ENCODE results near the gene PPP4R2. TPM values are rescaled to one million over a fixed set of nuclear protein-coding genes. Genes with fewer than 3 reads are reported as not detected.

PPP4R2 gene
- total and polyA plus RNA-seq, 2 donors (not counting 1 experiment from before 2014, with no cell fraction given) = 9.8 to 57.5 TPM

- TF ChIP-seq CTCF (IDR thresholded peaks at IDR 0.05) (no peak), EZH2 (IDR thresholded peaks at IDR 0.05; ENCODE audit: borderline replicate concordance, insufficient read depth, low read depth, low read length, poor library complexity, severe bottlenecking) (no peak)
- no peaks in the 10 kb centered on the region for H3K4me1 Mint-ChIP-seq
- no peak overlapping the region for H3K27ac ChIP-seq (ENCODE audit: low read length in 2 of 2)
- H3K79me2 ChIP-seq (ENCODE audit: control insufficient read depth, insufficient read depth, low read length) = no peaks in the 10 kb centered on the region
- H3K4me2 ChIP-seq (replicated peaks; ENCODE audit: low read depth, low read length, poor library complexity, severe bottlenecking) = no peak overlapping the region
- no peaks in the 10 kb centered on the region for H3K4me1 ChIP-seq (ENCODE audit: control insufficient read depth in 2 of 2, insufficient read depth in 2 of 2, low read length in 2 of 2)
- H3K9me3 Mint-ChIP-seq (ENCODE audit: insufficient read depth) = no peaks in the 10 kb centered on the region
- no peaks in the 10 kb centered on the region for H3K36me3 ChIP-seq (replicated peaks in 1 of 2; ENCODE audit: control extremely low read depth in 1 of 2, control insufficient read depth in 1 of 2, extremely low read depth in 1 of 2, insufficient read depth in 2 of 2, low read length in 1 of 2)
- H3K27me3 ChIP-seq (replicated peaks in 1 of 4; ENCODE audit: control extremely low read depth in 1 of 4, control insufficient read depth in 3 of 4, insufficient read depth in 4 of 4, low read length in 3 of 4) = peaks cover 0 to 4% (median 0%) of the 10 kb centered on the region in 4 experiments
- intact Hi-C loops (cut with micrococcal nuclease) = no loop called here
- peaks cover 6% of the 10 kb centered on the region for H3K27me3 Mint-ChIP-seq
- H4K20me1 ChIP-seq (ENCODE audit: control insufficient read depth, insufficient read depth, low read length, poor library complexity, severe bottlenecking) = no peaks in the 10 kb centered on the region
- H3K9me3 ChIP-seq (ENCODE audit: control extremely low read depth in 1 of 3, control insufficient read depth in 2 of 3, insufficient read depth in 1 of 3, low read length in 2 of 3) = peaks cover 0 to 3% (median 0%) of the 10 kb centered on the region in 3 donors
- no peak overlapping the region for H3K27ac Mint-ChIP-seq
- H3K4me3 Mint-ChIP-seq = no peak overlapping the region
- DNase-seq (no peak), ATAC-seq (ENCODE audit: low read depth) (no peak)
- H2AFZ ChIP-seq (ENCODE audit: insufficient read depth, low read depth, low read length, poor library complexity, severe bottlenecking) = no peak overlapping the region
- H3K4me3 ChIP-seq (ENCODE audit: control extremely low read depth in 1 of 5, extremely low read depth in 1 of 5, insufficient read depth in 1 of 5, low read depth in 2 of 5, low read length in 4 of 5) = no peak overlapping the region
- 100% methylated on average over 1 of the region's 2 CpGs for WGBS (ENCODE audit: insufficient coverage)
- ChIA-PET POLR2A (no interaction called here), CTCF (interaction anchor here (0.7 to 4.5 kb wide), 4 partner anchors 11 to 1187 kb away, joined by 3 to 44 read pairs (median 4); no protein-coding TSS in a partner anchor)
- no peak overlapping the region for H3K9ac ChIP-seq (ENCODE audit: low read length)
These were observed 105.3 kb downstream of the PPP4R2 start for GRCh38 chr3:73101881-73102280.

- Histone ChIP-seq H3K4me2 (replicated peaks; ENCODE audit: low read depth, low read length, poor library complexity, severe bottlenecking) (no peak overlapping the region), H3K79me2 (ENCODE audit: control insufficient read depth, insufficient read depth, low read length) (no peaks in the 10 kb centered on the region), H3K36me3 (replicated peaks in 1 of 2; ENCODE audit: control extremely low read depth in 1 of 2, control insufficient read depth in 1 of 2, extremely low read depth in 1 of 2, insufficient read depth in 2 of 2, low read length in 1 of 2) (no peaks in the 10 kb centered on the region), H3K9ac (ENCODE audit: low read length) (no peak overlapping the region), H4K20me1 (ENCODE audit: control insufficient read depth, insufficient read depth, low read length, poor library complexity, severe bottlenecking) (no peaks in the 10 kb centered on the region), H3K4me3 (ENCODE audit: control extremely low read depth in 1 of 5, extremely low read depth in 1 of 5, insufficient read depth in 1 of 5, low read depth in 2 of 5, low read length in 4 of 5) (no peak overlapping the region), H3K4me1 (ENCODE audit: control insufficient read depth in 2 of 2, insufficient read depth in 2 of 2, low read length in 2 of 2) (no peaks in the 10 kb centered on the region), H2AFZ (ENCODE audit: insufficient read depth, low read depth, low read length, poor library complexity, severe bottlenecking) (no peak overlapping the region), H3K27ac (ENCODE audit: low read length in 2 of 2) (no peak overlapping the region), H3K27me3 (replicated peaks in 1 of 4; ENCODE audit: control extremely low read depth in 1 of 4, control insufficient read depth in 3 of 4, insufficient read depth in 4 of 4, low read length in 3 of 4) (peaks cover 0 to 3% (median 0%) of the 10 kb centered on the region in 4 experiments), H3K9me3 (ENCODE audit: control extremely low read depth in 1 of 3, control insufficient read depth in 2 of 3, insufficient read depth in 1 of 3, low read length in 2 of 3) (no peaks in the 10 kb centered on the region)
- ChIA-PET POLR2A (no interaction called here), CTCF (no interaction called here)
- peaks cover 7% of the 10 kb centered on the region for H3K27me3 Mint-ChIP-seq
- ATAC-seq (ENCODE audit: low read depth) (no peak), DNase-seq (no peak)
- H3K4me1 Mint-ChIP-seq = no peaks in the 10 kb centered on the region
- H3K27ac Mint-ChIP-seq = no peak overlapping the region
- intact Hi-C loops (cut with micrococcal nuclease) = no loop called here
- H3K9me3 Mint-ChIP-seq (ENCODE audit: insufficient read depth) = no peaks in the 10 kb centered on the region
- WGBS (ENCODE audit: insufficient coverage) = 94% methylated on average over 2 of the region's 3 CpGs
- TF ChIP-seq EZH2 (IDR thresholded peaks at IDR 0.05; ENCODE audit: borderline replicate concordance, insufficient read depth, low read depth, low read length, poor library complexity, severe bottlenecking) = no peak
- TF ChIP-seq CTCF (IDR thresholded peaks at IDR 0.05) = no peak
- no peak overlapping the region for H3K4me3 Mint-ChIP-seq
These were observed 110.6 kb downstream of the PPP4R2 start for GRCh38 chr3:73107215-73107614.
